Tibial nerve (tissue), 4 donors: ENCODE data around the gene ISCA1.

Experiments
- EP300 ChIP-seq, 2 donors: sonication (generic); formaldehyde crosslinking; IDR thresholded peaks; one replicate each; pipeline ENCODE4 v1.6.1; 2017; ENCODE audit warnings: antibody characterized with exemption in 2 of 2, mild to moderate bottlenecking in 1 of 2
- POLR2A ChIP-seq, 2 donors: fragments of 450-650 bp; IDR thresholded peaks; one replicate each; pipeline ENCODE4 v1.6.1; 2017; ENCODE audit warnings: antibody characterized with exemption in 2 of 2, mild to moderate bottlenecking in 2 of 2, moderate library complexity in 2 of 2
- TF ChIP-seq, protein P1 (sequence below), 5 experiments: fragments of 200-600 bp in 3 of 5; fragments of 450-650 bp in 2 of 5; sonication (generic) in 3 of 5; IDR thresholded peaks; one replicate each; pipeline ENCODE4 v1.5.1; 2016 to 2019; ENCODE audit warnings: antibody characterized with exemption in 5 of 5, mild to moderate bottlenecking in 3 of 5, moderate library complexity in 2 of 5

DNA sequence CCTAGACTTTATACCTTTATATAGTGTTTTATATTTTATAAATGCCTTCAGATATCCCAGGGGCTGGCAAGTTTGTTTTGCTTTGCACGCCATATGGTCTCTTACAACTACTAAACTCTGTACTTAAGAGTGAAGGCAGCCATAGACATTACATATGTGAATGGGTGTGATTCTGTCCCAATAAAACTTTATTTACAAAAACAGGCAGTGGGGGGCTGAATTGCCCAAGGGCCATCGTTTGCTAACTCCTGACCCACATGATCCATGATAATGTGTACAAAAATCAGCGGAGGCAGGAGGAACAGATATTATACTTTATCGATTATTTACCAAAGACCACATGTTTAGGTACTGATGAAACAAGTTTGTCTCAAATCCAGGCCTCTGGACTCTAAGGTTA, 35.8 kb upstream of the ISCA1 start:
- TF ChIP-seq POLR2A (IDR thresholded peaks at IDR 0.05) (no peak), EP300 (IDR thresholded peaks at IDR 0.05) (no peak)
- TF ChIP-seq, protein P1, sequence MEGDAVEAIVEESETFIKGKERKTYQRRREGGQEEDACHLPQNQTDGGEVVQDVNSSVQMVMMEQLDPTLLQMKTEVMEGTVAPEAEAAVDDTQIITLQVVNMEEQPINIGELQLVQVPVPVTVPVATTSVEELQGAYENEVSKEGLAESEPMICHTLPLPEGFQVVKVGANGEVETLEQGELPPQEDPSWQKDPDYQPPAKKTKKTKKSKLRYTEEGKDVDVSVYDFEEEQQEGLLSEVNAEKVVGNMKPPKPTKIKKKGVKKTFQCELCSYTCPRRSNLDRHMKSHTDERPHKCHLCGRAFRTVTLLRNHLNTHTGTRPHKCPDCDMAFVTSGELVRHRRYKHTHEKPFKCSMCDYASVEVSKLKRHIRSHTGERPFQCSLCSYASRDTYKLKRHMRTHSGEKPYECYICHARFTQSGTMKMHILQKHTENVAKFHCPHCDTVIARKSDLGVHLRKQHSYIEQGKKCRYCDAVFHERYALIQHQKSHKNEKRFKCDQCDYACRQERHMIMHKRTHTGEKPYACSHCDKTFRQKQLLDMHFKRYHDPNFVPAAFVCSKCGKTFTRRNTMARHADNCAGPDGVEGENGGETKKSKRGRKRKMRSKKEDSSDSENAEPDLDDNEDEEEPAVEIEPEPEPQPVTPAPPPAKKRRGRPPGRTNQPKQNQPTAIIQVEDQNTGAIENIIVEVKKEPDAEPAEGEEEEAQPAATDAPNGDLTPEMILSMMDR (IDR thresholded peaks at IDR 0.05) = no peak
